GM12878 (cell line): ENCODE measurements around the gene PARG.

Experiments
- CBFB ChIP-seq: IDR thresholded peaks from 2 replicates; pipeline ENCODE4 v1.6.1; 2016; ENCODE audit warnings: antibody characterized with exemption, low read depth
- JUND ChIP-seq: IDR thresholded peaks from 2 replicates; pipeline ENCODE4 v1.6.1; 2012; ENCODE audit warnings: low read depth, mild to moderate bottlenecking, low read length, improper control_type of control experiment, moderate library complexity
- NFIC ChIP-seq: IDR thresholded peaks from 2 replicates; pipeline ENCODE4 v1.6.1; 2012; ENCODE audit warnings: low read depth, mild to moderate bottlenecking, inconsistent platforms, low read length, moderate library complexity
- ZBTB33 ChIP-seq: fragments of 450-650 bp; IDR thresholded peaks from 2 replicates; pipeline ENCODE4 v1.6.1; 2017; ENCODE audit warnings: mild to moderate bottlenecking

- TF ChIP-seq JUND = no peak
- TF ChIP-seq ZBTB33 = no peak
- no peak for TF ChIP-seq CBFB
- TF ChIP-seq NFIC = no peak
Measured at GRCh38 chr10:49841615-49842332, 100.1 kb downstream of the PARG start.
